ENCODE data around the gene MSANTD3. TPM values are rescaled to one million over a fixed set of nuclear protein-coding genes. Genes with fewer than 3 reads are reported as not detected.

Gene MSANTD3
- total and polyA plus RNA-seq, 2 experiments from 2014 or later, result 27.6 to 48.6 TPM

- H3K36me3 ChIP-seq (ENCODE audit: low read depth), result no peaks in the 10 kb centered on the region
- H3K27me3 ChIP-seq (replicated peaks; ENCODE audit: insufficient read depth), result no peaks in the 10 kb centered on the region
These were observed 784 bp upstream of the MSANTD3 start for GRCh38 chr9:100426189-100426529.

GRCh38 chr9:100427366-100428263 lies 672 bp downstream of the MSANTD3 start:
- Histone ChIP-seq H3K4me3 (peak overlapping the region; percentile 90), H3F3A (ENCODE audit: insufficient read depth) (peaks cover 43% of the 10 kb centered on the region), H3K79me2 (ENCODE audit: insufficient read depth) (peaks cover 46% of the 10 kb centered on the region), H2AFZ (peak overlapping the region; percentile 73), H3K27ac (peak overlapping the region; percentile 95), H3K27me3 (replicated peaks; ENCODE audit: insufficient read depth) (no peaks in the 10 kb centered on the region), H4K20me1 (ENCODE audit: insufficient read depth) (no peaks in the 10 kb centered on the region), H3K9me3 (ENCODE audit: low read depth) (no peaks in the 10 kb centered on the region), H3K9ac (peak overlapping the region; percentile 98), H3K36me3 (ENCODE audit: low read depth) (no peaks in the 10 kb centered on the region), H3K4me2 (ENCODE audit: unreplicated experiment) (peak overlapping the region; percentile 99), H3K9me2 (ENCODE audit: insufficient read depth) (no peaks in the 10 kb centered on the region), H3K4me1 (ENCODE audit: insufficient read depth) (peaks cover 40% of the 10 kb centered on the region)
- in situ Hi-C loops (cut with MboI), result no loop called here
- 1 to 2% methylated on average over 23 to 48 of the region's 65 CpGs for WGBS, 2 experiments (ENCODE audit: low coverage in 1 of 2, low lambda C conversion rate in 2 of 2, missing lambda C conversion rate in 2 of 2)
- DNase-seq, result peak; percentile 88
- no peak for TF ChIP-seq EZH2phosphoT487 (IDR thresholded peaks at IDR 0.05; ENCODE audit: insufficient read depth, low read depth)
- no peak for TF ChIP-seq EZH2 (IDR thresholded peaks at IDR 0.05; ENCODE audit: insufficient read depth, poor library complexity, severe bottlenecking)

More at GRCh38 chr9:100426189-100426529, 784 bp upstream of the MSANTD3 start:
- no peak for TF ChIP-seq EZH2 (IDR thresholded peaks at IDR 0.05; ENCODE audit: insufficient read depth, poor library complexity, severe bottlenecking)
- no peak for TF ChIP-seq EZH2phosphoT487 (IDR thresholded peaks at IDR 0.05; ENCODE audit: insufficient read depth, low read depth)
- peaks cover 32% of the 10 kb centered on the region for H3K79me2 ChIP-seq (ENCODE audit: insufficient read depth)
- peak overlapping the region; percentile 88 for H3K27ac ChIP-seq
- H3F3A ChIP-seq (ENCODE audit: insufficient read depth), result peaks cover 43% of the 10 kb centered on the region
- DNase-seq, result no peak
- H3K9ac ChIP-seq, result peak overlapping the region; percentile 85
- peak overlapping the region; percentile 73 for H3K4me2 ChIP-seq (ENCODE audit: unreplicated experiment)
- H3K4me3 ChIP-seq, result peak overlapping the region; percentile 78
- peaks cover 35% of the 10 kb centered on the region for H3K4me1 ChIP-seq (ENCODE audit: insufficient read depth)
- no peaks in the 10 kb centered on the region for H4K20me1 ChIP-seq (ENCODE audit: insufficient read depth)
- in situ Hi-C loops (cut with MboI), result no loop called here
- no peaks in the 10 kb centered on the region for H3K9me2 ChIP-seq (ENCODE audit: insufficient read depth)
- H3K9me3 ChIP-seq (ENCODE audit: low read depth), result no peaks in the 10 kb centered on the region
- 20 to 27% methylated on average over 7 of the region's 7 CpGs for WGBS, 2 experiments (ENCODE audit: low coverage in 1 of 2, low lambda C conversion rate in 2 of 2, missing lambda C conversion rate in 2 of 2)
- H2AFZ ChIP-seq, result peak overlapping the region; percentile 74

GRCh38 chr9:100428871-100429654 lies 2.1 kb downstream of the MSANTD3 start:
- WGBS, 2 experiments (ENCODE audit: low coverage in 1 of 2, low lambda C conversion rate in 2 of 2, missing lambda C conversion rate in 2 of 2), result 15% methylated on average over 9 of the region's 9 CpGs
- in situ Hi-C loops (cut with MboI), result no loop called here

GRCh38 chr9:100430286-100430940 lies 3.5 kb downstream of the MSANTD3 start:
- DNase-seq, result peak; percentile 40
- Histone ChIP-seq H3K79me2 (ENCODE audit: insufficient read depth) (peaks cover 74% of the 10 kb centered on the region), H3K27ac (peak overlapping the region; percentile 95), H3K4me2 (ENCODE audit: unreplicated experiment) (peak overlapping the region; percentile 77), H3F3A (ENCODE audit: insufficient read depth) (peaks cover 44% of the 10 kb centered on the region), H3K4me3 (peak overlapping the region; percentile 58), H3K9me2 (ENCODE audit: insufficient read depth) (no peaks in the 10 kb centered on the region), H3K9ac (peak overlapping the region; percentile 72), H4K20me1 (ENCODE audit: insufficient read depth) (0 out of 2 replicates have a peak, but pooled peaks cover under 1% of the 10 kb centered on the region), H3K36me3 (ENCODE audit: low read depth) (no peaks in the 10 kb centered on the region), H3K9me3 (ENCODE audit: low read depth) (no peaks in the 10 kb centered on the region), H3K27me3 (replicated peaks; ENCODE audit: insufficient read depth) (no peaks in the 10 kb centered on the region), H2AFZ (no peak overlapping the region), H3K4me1 (ENCODE audit: insufficient read depth) (peaks cover 40% of the 10 kb centered on the region)
- TF ChIP-seq EZH2 (IDR thresholded peaks at IDR 0.05; ENCODE audit: insufficient read depth, poor library complexity, severe bottlenecking) (no peak), EZH2phosphoT487 (IDR thresholded peaks at IDR 0.05; ENCODE audit: insufficient read depth, low read depth) (no peak)
- 11 to 15% methylated on average over 5 of the region's 5 CpGs for WGBS, 2 experiments (ENCODE audit: low coverage in 1 of 2, low lambda C conversion rate in 2 of 2, missing lambda C conversion rate in 2 of 2)
- in situ Hi-C loops (cut with MboI), result no loop called here

More at GRCh38 chr9:100428871-100429654, 2.1 kb downstream of the MSANTD3 start:
- H4K20me1 ChIP-seq (ENCODE audit: insufficient read depth), result no peaks in the 10 kb centered on the region
- TF ChIP-seq EZH2 (IDR thresholded peaks at IDR 0.05; ENCODE audit: insufficient read depth, poor library complexity, severe bottlenecking) (no peak), EZH2phosphoT487 (IDR thresholded peaks at IDR 0.05; ENCODE audit: insufficient read depth, low read depth) (no peak)
- peak overlapping the region; percentile 95 for H3K27ac ChIP-seq
- no peak overlapping the region for H2AFZ ChIP-seq
- no peaks in the 10 kb centered on the region for H3K9me2 ChIP-seq (ENCODE audit: insufficient read depth)
- H3K36me3 ChIP-seq (ENCODE audit: low read depth), result no peaks in the 10 kb centered on the region
- H3F3A ChIP-seq (ENCODE audit: insufficient read depth), result peaks cover 43% of the 10 kb centered on the region
- H3K9me3 ChIP-seq (ENCODE audit: low read depth), result no peaks in the 10 kb centered on the region
- no peaks in the 10 kb centered on the region for H3K27me3 ChIP-seq (replicated peaks; ENCODE audit: insufficient read depth)
- peaks cover 40% of the 10 kb centered on the region for H3K4me1 ChIP-seq (ENCODE audit: insufficient read depth)
- peak overlapping the region; percentile 90 for H3K4me3 ChIP-seq
- H3K9ac ChIP-seq, result peak overlapping the region; percentile 98
- H3K79me2 ChIP-seq (ENCODE audit: insufficient read depth), result peaks cover 61% of the 10 kb centered on the region
- peak; percentile 98 for DNase-seq
- H3K4me2 ChIP-seq (ENCODE audit: unreplicated experiment), result peak overlapping the region; percentile 99
